Left lung (tissue), 10 donors: ENCODE results near the gene PIP4K2A. TPM values are rescaled to one million over a fixed set of nuclear protein-coding genes. Genes with fewer than 3 reads are reported as not detected.

Experiments used
- ATAC-seq: fragments of 200-7000 bp; cut with Tn5 transposase; one replicate; pipeline ENCODE4 v1.9.1; 2020; ENCODE audit warnings: moderate library complexity
- DNase-seq, 4 donors: peaks; one replicate each; pipeline ENCODE4 v3.0.0-alpha.2; 2013 to 2020
- H3K27ac ChIP-seq, 2 donors: fragments of 200-600 bp; sonication (generic) in 1 of 2; one replicate each; pipeline versions ENCODE4 v1.5.0 to v1.8.0; 2020 to 2021
- H3K27me3 ChIP-seq, 2 donors: fragments of 200-600 bp; sonication (generic) in 1 of 2; one replicate each; pipeline versions ENCODE4 v1.5.0 to v1.8.0; 2020 to 2021
- H3K36me3 ChIP-seq, 2 donors: fragments of 200-600 bp; sonication (generic) in 1 of 2; one replicate each; pipeline versions ENCODE4 v1.5.0 to v1.8.0; 2020 to 2021
- H3K4me1 ChIP-seq, 2 donors: fragments of 200-600 bp; one replicate each; pipeline ENCODE4 v1.8.0; 2021
- H3K4me3 ChIP-seq, 2 donors: fragments of 200-600 bp; sonication (generic) in 1 of 2; one replicate each; pipeline versions ENCODE4 v1.5.0 to v1.8.0; 2020 to 2021; ENCODE audit warnings: mild to moderate bottlenecking in 1 of 2
- H3K9me3 ChIP-seq, 2 donors: fragments of 200-600 bp; sonication (generic) in 1 of 2; one replicate each; pipeline versions ENCODE4 v1.5.0 to v1.8.0; 2020 to 2021
- CTCF ChIP-seq, 2 donors: fragments of 200-600 bp; sonication (generic) in 1 of 2; IDR thresholded peaks; one replicate each; pipeline versions ENCODE4 v1.5.0 to v1.8.0; 2021; ENCODE audit warnings: antibody characterized with exemption in 2 of 2
- intact Hi-C, 2 donors: fragments of 100-400 bp; cut with DNase I; formaldehyde crosslinking; loops; one replicate each; pipeline versions ENCODE4 v1.11.2 to v1.14.2; 2022
- polyA plus RNA-seq, 6 donors: library from polyadenylated mRNA; unstranded; fragments of 120-200 nt; gene quantifications; one replicate each; pipeline ENCODE4 v1.2.1, GENCODE V29; 2013; ENCODE audit not compliant: insufficient read length in 6 of 6
- total RNA-seq, 2 donors: library from RNA; stranded (reverse); fragmentation: NEBNext Ultra II Directional; extraction: Animal tissue kit (Norgen Biotek cat#: 25700); gene quantifications; one replicate each; pipeline ENCODE4 v1.2.1, GENCODE V29; 2021
- donor health status: DM: no; HTN: yes; CAD: no.
- donor health status: DM: no; HTN: no; CAD: no.

PIP4K2A gene
- total and polyA plus RNA-seq, 8 donors, result 24.9 to 53.8 (median 29.5) TPM

GRCh38 chr10:22489467-22489866, 224.9 kb downstream of the PIP4K2A start:
- H3K9me3 ChIP-seq, result no peaks in the 10 kb centered on the region
- no peak overlapping the region for H3K4me3 ChIP-seq
- ATAC-seq (no peak), DNase-seq (no peak)
- intact Hi-C loops, result no loop called here
- H3K27ac ChIP-seq, result no peak overlapping the region
- no peaks in the 10 kb centered on the region for H3K27me3 ChIP-seq
- no peak for TF ChIP-seq CTCF (IDR thresholded peaks at IDR 0.05)
- no peaks in the 10 kb centered on the region for H3K36me3 ChIP-seq
- no peaks in the 10 kb centered on the region for H3K4me1 ChIP-seq

- Histone ChIP-seq H3K27me3 (no peaks in the 10 kb centered on the region), H3K27ac (no peak overlapping the region), H3K4me3 (no peak overlapping the region), H3K4me1 (no peaks in the 10 kb centered on the region), H3K36me3 (no peaks in the 10 kb centered on the region), H3K9me3 (no peaks in the 10 kb centered on the region)
- ATAC-seq, result no peak
- no peak for TF ChIP-seq CTCF (IDR thresholded peaks at IDR 0.05)
- no peak for DNase-seq
- intact Hi-C loops, result no loop called here
Observed at GRCh38 chr10:22486431-22486830, 227.9 kb downstream of the PIP4K2A start.

Other genes starting within 250 kb of the PIP4K2A start
- 1 to 10 TPM in 1 of 2 donors, not detected in 1; 5.8 TPM for gene ARMC3, start 213.5 kb upstream of the PIP4K2A start, total RNA-seq
- gene ARMC3, start 213.5 kb upstream of the PIP4K2A start, polyA plus RNA-seq, result 1 to 10 TPM; 1.6 to 10.0 (median 8.5) TPM